Bone marrow (tissue), 2 donors: Measurements from ENCODE around the gene ANKRD27.

ENCODE experiments used
- DNase-seq, 2 donors: peaks; one replicate each; lab custom pipeline; 2025; lab: John Stamatoyannopoulos, UW

Gene ANKRD27

DNA sequence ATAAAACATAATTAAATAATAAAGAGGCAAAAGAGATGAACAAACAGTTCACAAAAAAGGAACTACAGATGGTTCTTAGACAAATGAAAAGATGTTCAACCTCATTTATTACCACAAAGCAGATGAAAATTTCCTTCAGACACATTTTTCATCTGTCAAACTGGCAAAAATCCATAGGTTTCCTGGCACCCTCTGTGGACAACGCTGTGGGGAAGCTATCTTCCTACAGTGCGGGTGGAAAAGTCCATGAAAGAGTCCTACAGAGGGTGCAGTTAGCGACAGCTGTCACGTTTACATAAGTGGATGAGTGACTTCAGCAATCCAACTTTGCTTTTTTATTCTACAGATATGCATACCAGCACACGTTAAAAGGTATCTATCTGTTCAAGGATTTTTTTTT lies 124.3 kb downstream of the ANKRD27 start:
- DNase-seq, result no peak
